Frontal cortex (tissue), 4 donors: Measurements from ENCODE around the gene MAFF. TPM values are rescaled to one million over a fixed set of nuclear protein-coding genes. Genes with fewer than 3 reads are reported as not detected.
A peak's percentile ranks its signal among the peaks of the same experiment; 100 is the strongest.
"Not testable (repeated sequence)": the region's sequence is repeated elsewhere in the genome, so short reads cannot be mapped to it uniquely, and the experiment has no call there.

Experiments
- DNase-seq, 2 donors: peaks; one replicate each; pipeline ENCODE4 v3.0.0; 2012; ENCODE audit warnings: low spot score in 2 of 2
- FAIRE-seq: peaks from 2 replicates; lab custom pipeline; 2012; peaks lifted over from hg19 to GRCh38; lab: Jason Lieb, UNC
- total RNA-seq: library from RNA; depleted of rRNA; stranded (reverse); fragments of >200 nt; gene quantifications from one replicate; pipeline ENCODE4 v1.2.3, GENCODE V29; 2014
- donor health status: control.
- donor health status: control.
- donor health status: control.

The MAFF gene
- 1.6 TPM for total RNA-seq

- DNase-seq (peak; percentile 95 to 96), FAIRE-seq (no peak)
These were observed at the start of gene MAFF for GRCh38 chr22:38201711-38202436. Gene MAFF (plus strand): TSS chr22:38201994. CDS start chr22:38213854, 11,860 bp downstream.

GRCh38 chr22:38153821-38154562 lies 47.8 kb upstream of the MAFF start:
- DNase-seq (no peak), FAIRE-seq (no peak)

GRCh38 chr22:38154563-38154915 lies 47.3 kb upstream of the MAFF start:
- DNase-seq, FAIRE-seq: not testable (repeated sequence)

GRCh38 chr22:38155703-38156102 lies 46.1 kb upstream of the MAFF start:
- FAIRE-seq: no peak
- no peak for DNase-seq

GRCh38 chr22:38162881-38163843 lies 38.6 kb upstream of the MAFF start:
- DNase-seq (no peak), FAIRE-seq (no peak)

GRCh38 chr22:38163844-38164550 lies 37.8 kb upstream of the MAFF start:
- DNase-seq (no peak), FAIRE-seq (no peak)

- FAIRE-seq (no peak), DNase-seq (no peak)
These were observed 37.3 kb upstream of the MAFF start for GRCh38 chr22:38164551-38164918.

GRCh38 chr22:38165922-38166593 lies 35.7 kb upstream of the MAFF start:
- no peak for DNase-seq

GRCh38 chr22:38167988-38168407 lies 33.8 kb upstream of the MAFF start:
- no peak for DNase-seq
- no peak for FAIRE-seq

More at GRCh38 chr22:38165922-38166593, 35.7 kb upstream of the MAFF start:
- FAIRE-seq: no peak

GRCh38 chr22:38169116-38169515 lies 32.7 kb upstream of the MAFF start:
- FAIRE-seq (no peak), DNase-seq (no peak)

- no peak for FAIRE-seq
- no peak for DNase-seq
These were observed 31.3 kb upstream of the MAFF start for GRCh38 chr22:38170469-38170868.

- FAIRE-seq (no peak), DNase-seq (no peak)
These were observed 29.6 kb upstream of the MAFF start for GRCh38 chr22:38171927-38172831.

- FAIRE-seq: no peak
- peak in 1 of 2 donors; percentile 70 for DNase-seq
These were observed 28.8 kb upstream of the MAFF start for GRCh38 chr22:38172832-38173640.

GRCh38 chr22:38173641-38173906 lies 28.2 kb upstream of the MAFF start:
- no peak for DNase-seq
- no peak for FAIRE-seq

- DNase-seq (no peak), FAIRE-seq (no peak)
These were observed 27.2 kb upstream of the MAFF start for GRCh38 chr22:38174626-38175025.

GRCh38 chr22:38175206-38176118 lies 26.3 kb upstream of the MAFF start:
- DNase-seq (no peak), FAIRE-seq (no peak)
